Measurements from ENCODE around the gene EBF3. TPM values are rescaled to one million over a fixed set of nuclear protein-coding genes. Genes with fewer than 3 reads are reported as not detected.

Gene EBF3
- total RNA-seq, 2 experiments from 2014 or later, result not detected

- Mint-ChIP-seq H3K9me3 (no peaks in the 10 kb centered on the region), H3K4me3 (no peak overlapping the region), H3K27ac (no peak overlapping the region), H3K36me3 (ENCODE audit: low read depth) (no peaks in the 10 kb centered on the region), H3K27me3 (no peaks in the 10 kb centered on the region), H3K4me1 (ENCODE audit: low read depth) (no peaks in the 10 kb centered on the region)
- Histone ChIP-seq H3K4me1 (ENCODE audit: insufficient read depth, low read length) (no peaks in the 10 kb centered on the region), H3K27me3 (ENCODE audit: control insufficient read depth in 1 of 2, insufficient read depth in 2 of 2, low read length in 2 of 2) (no peaks in the 10 kb centered on the region), H3K36me3 (ENCODE audit: insufficient read depth, low read length) (no peaks in the 10 kb centered on the region), H3K27ac (ENCODE audit: low read depth in 1 of 2, low read length in 2 of 2) (no peak overlapping the region), H3K4me3 (ENCODE audit: low read length) (no peak overlapping the region), H3K9me3 (ENCODE audit: control insufficient read depth in 1 of 2, insufficient read depth in 1 of 2, low read length in 2 of 2) (no peaks in the 10 kb centered on the region)
- intact Hi-C loops (cut with DNase I, micrococcal nuclease), result no loop called here
- DNase-seq (no peak), ATAC-seq (ENCODE audit: poor library complexity) (no peak)
- TF ChIP-seq, protein P1, sequence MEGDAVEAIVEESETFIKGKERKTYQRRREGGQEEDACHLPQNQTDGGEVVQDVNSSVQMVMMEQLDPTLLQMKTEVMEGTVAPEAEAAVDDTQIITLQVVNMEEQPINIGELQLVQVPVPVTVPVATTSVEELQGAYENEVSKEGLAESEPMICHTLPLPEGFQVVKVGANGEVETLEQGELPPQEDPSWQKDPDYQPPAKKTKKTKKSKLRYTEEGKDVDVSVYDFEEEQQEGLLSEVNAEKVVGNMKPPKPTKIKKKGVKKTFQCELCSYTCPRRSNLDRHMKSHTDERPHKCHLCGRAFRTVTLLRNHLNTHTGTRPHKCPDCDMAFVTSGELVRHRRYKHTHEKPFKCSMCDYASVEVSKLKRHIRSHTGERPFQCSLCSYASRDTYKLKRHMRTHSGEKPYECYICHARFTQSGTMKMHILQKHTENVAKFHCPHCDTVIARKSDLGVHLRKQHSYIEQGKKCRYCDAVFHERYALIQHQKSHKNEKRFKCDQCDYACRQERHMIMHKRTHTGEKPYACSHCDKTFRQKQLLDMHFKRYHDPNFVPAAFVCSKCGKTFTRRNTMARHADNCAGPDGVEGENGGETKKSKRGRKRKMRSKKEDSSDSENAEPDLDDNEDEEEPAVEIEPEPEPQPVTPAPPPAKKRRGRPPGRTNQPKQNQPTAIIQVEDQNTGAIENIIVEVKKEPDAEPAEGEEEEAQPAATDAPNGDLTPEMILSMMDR (IDR thresholded peaks at IDR 0.05), result no peak
- POLR2A ChIA-PET, result no interaction called here
- CTCF ChIA-PET, result no interaction called here
Measured at GRCh38 chr10:129912166-129912917, 51.7 kb downstream of the EBF3 start.

DNA sequence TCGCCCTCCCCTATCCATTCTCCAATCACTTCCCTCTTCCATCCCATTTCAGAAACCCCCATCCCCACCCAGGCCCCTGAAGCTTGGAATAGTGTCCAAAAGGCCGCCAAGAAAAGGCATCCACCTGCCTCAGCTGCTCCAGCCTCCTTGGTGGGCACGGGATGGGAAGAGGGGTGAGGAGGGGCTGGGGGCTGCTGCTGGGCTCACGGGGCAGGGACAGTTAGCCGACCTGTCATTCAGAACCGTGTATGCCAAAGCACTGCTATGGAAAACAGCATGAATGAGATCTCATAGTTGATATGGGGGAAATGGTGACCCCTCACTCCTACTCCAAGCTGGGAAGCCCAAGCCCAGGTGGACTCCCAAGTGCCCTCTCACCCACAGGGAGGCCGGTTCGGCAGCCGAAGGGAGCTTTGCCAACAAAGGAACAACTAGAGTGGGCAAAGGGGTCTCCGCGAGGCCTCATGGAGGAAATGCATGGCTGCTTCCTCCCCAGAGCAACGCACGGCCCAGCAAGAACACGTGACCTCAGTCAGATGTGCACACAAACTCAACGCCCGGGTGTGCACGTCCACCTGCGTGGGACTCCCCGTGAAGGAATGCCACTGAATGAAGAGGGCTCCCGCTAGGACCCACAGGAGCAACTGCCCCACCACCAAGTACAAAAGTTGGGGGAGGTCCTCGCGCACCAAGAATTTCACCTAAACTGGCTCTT is 52.5 kb downstream of the EBF3 start:
- H3K36me3 ChIP-seq (ENCODE audit: insufficient read depth, low read length), result no peaks in the 10 kb centered on the region
- H3K4me1 ChIP-seq (ENCODE audit: insufficient read depth, low read length), result no peaks in the 10 kb centered on the region
- intact Hi-C loops (cut with DNase I, micrococcal nuclease), result no loop called here
- POLR2A ChIA-PET, result no interaction called here
- no peaks in the 10 kb centered on the region for H3K4me1 Mint-ChIP-seq (ENCODE audit: low read depth)
- CTCF ChIA-PET, result no interaction called here
- H3K36me3 Mint-ChIP-seq (ENCODE audit: low read depth), result no peaks in the 10 kb centered on the region
- no peak overlapping the region for H3K27ac ChIP-seq (ENCODE audit: low read depth in 1 of 2, low read length in 2 of 2)
- no peak overlapping the region for H3K4me3 Mint-ChIP-seq
- DNase-seq (no peak), ATAC-seq (ENCODE audit: poor library complexity) (no peak)
- H3K4me3 ChIP-seq (ENCODE audit: low read length), result no peak overlapping the region
- H3K27me3 Mint-ChIP-seq, result no peaks in the 10 kb centered on the region
- H3K9me3 Mint-ChIP-seq, result no peaks in the 10 kb centered on the region
- TF ChIP-seq, protein P1 (IDR thresholded peaks at IDR 0.05), result no peak
- no peaks in the 10 kb centered on the region for H3K27me3 ChIP-seq (ENCODE audit: control insufficient read depth in 1 of 2, insufficient read depth in 2 of 2, low read length in 2 of 2)
- H3K27ac Mint-ChIP-seq, result no peak overlapping the region
- no peaks in the 10 kb centered on the region for H3K9me3 ChIP-seq (ENCODE audit: control insufficient read depth in 1 of 2, insufficient read depth in 1 of 2, low read length in 2 of 2)

GRCh38 chr10:129910861-129911260 is 53.2 kb downstream of the EBF3 start:
- H3K9me3 Mint-ChIP-seq, result no peaks in the 10 kb centered on the region
- Histone ChIP-seq H3K27me3 (ENCODE audit: control insufficient read depth in 1 of 2, insufficient read depth in 2 of 2, low read length in 2 of 2) (no peaks in the 10 kb centered on the region), H3K9me3 (ENCODE audit: control insufficient read depth in 1 of 2, insufficient read depth in 1 of 2, low read length in 2 of 2) (no peaks in the 10 kb centered on the region), H3K4me3 (ENCODE audit: low read length) (no peak overlapping the region), H3K27ac (ENCODE audit: low read depth in 1 of 2, low read length in 2 of 2) (no peak overlapping the region), H3K4me1 (ENCODE audit: insufficient read depth, low read length) (no peaks in the 10 kb centered on the region), H3K36me3 (ENCODE audit: insufficient read depth, low read length) (no peaks in the 10 kb centered on the region)
- ChIA-PET CTCF (no interaction called here), POLR2A (no interaction called here)
- intact Hi-C loops (cut with DNase I, micrococcal nuclease), result no loop called here
- H3K27me3 Mint-ChIP-seq, result no peaks in the 10 kb centered on the region
- no peaks in the 10 kb centered on the region for H3K4me1 Mint-ChIP-seq (ENCODE audit: low read depth)
- DNase-seq (no peak), ATAC-seq (ENCODE audit: poor library complexity) (no peak)
- no peak overlapping the region for H3K27ac Mint-ChIP-seq
- no peak overlapping the region for H3K4me3 Mint-ChIP-seq
- H3K36me3 Mint-ChIP-seq (ENCODE audit: low read depth), result no peaks in the 10 kb centered on the region
- TF ChIP-seq, protein P1 (IDR thresholded peaks at IDR 0.05), result no peak
